Lung microvascular endothelial cell (primary cell): ENCODE measurements around the gene TYRO3. TPM values are rescaled to one million over a fixed set of nuclear protein-coding genes. Genes with fewer than 3 reads are reported as not detected.
A peak's percentile ranks its signal among the peaks of the same experiment; 100 is the strongest.
"Not testable (repeated sequence)": the region's sequence is repeated elsewhere in the genome, so short reads cannot be mapped to it uniquely, and the experiment has no call there.

Experiments used
- DNase-seq, 2 donors: peaks; one replicate each; pipeline versions ENCODE4 v3.0.0 to v3.0.0-alpha.2; 2010; ENCODE audit warnings: low read depth in 2 of 2
- total RNA-seq: library from RNA; depleted of rRNA; stranded (reverse); fragments of >200 nt; gene quantifications from 2 replicates; pipeline ENCODE4 v1.2.1, GENCODE V29; 2014

The TYRO3 gene
- total RNA-seq, 1 donor from 2014 or later: 1.6 TPM

- no peak for DNase-seq
Observed at GRCh38 chr15:41573396-41573795, 14.4 kb downstream of the TYRO3 start.

GRCh38 chr15:41574158-41574557 lies 15.1 kb downstream of the TYRO3 start:
- DNase-seq: no peak

- DNase-seq: no peak
Observed at GRCh38 chr15:41575282-41575681, 16.3 kb downstream of the TYRO3 start.

DNA sequence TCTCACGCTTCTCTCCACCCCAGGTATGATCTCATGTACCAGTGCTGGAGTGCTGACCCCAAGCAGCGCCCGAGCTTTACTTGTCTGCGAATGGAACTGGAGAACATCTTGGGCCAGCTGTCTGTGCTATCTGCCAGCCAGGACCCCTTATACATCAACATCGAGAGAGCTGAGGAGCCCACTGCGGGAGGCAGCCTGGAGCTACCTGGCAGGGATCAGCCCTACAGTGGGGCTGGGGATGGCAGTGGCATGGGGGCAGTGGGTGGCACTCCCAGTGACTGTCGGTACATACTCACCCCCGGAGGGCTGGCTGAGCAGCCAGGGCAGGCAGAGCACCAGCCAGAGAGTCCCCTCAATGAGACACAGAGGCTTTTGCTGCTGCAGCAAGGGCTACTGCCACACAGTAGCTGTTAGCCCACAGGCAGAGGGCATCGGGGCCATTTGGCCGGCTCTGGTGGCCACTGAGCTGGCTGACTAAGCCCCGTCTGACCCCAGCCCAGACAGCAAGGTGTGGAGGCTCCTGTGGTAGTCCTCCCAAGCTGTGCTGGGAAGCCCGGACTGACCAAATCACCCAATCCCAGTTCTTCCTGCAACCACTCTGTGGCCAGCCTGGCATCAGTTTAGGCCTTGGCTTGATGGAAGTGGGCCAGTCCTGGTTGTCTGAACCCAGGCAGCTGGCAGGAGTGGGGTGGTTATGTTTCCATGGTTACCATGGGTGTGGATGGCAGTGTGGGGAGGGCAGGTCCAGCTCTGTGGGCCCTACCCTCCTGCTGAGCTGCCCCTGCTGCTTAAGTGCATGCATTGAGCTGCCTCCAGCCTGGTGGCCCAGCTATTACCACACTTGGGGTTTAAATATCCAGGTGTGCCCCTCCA lies 19.1 kb downstream of the TYRO3 start:
- no peak for DNase-seq

- no peak for DNase-seq
Observed at GRCh38 chr15:41578736-41579383, 19.8 kb downstream of the TYRO3 start.

- DNase-seq: no peak
Observed at GRCh38 chr15:41581110-41581509, 22.1 kb downstream of the TYRO3 start.

- DNase-seq: no peak
Observed at GRCh38 chr15:41583795-41584194, 24.8 kb downstream of the TYRO3 start.

DNA sequence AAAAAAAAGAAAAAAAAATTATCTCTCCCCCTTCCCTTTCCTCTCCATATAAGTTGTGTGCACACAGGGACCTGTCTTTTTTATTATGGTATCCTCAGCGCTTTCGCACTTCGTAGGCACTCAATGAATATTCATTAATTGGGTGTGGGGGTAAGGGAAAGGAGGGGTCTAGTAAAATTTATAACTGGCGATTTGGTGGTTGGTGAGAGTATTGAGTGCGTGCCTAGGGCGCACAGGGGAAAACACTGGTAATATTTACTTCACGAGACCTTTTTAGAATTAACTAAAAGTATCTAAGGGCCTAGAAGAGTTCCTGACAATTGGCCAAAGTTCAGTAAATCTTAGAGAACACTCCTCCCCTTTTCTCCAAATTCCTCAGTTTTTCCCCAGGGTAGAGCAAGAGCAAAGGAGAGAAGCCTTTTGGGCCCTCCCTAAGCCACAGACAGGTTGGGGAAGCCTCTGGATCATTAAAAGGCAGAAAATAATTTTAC lies 25.7 kb downstream of the TYRO3 start:
- DNase-seq: no peak

DNA sequence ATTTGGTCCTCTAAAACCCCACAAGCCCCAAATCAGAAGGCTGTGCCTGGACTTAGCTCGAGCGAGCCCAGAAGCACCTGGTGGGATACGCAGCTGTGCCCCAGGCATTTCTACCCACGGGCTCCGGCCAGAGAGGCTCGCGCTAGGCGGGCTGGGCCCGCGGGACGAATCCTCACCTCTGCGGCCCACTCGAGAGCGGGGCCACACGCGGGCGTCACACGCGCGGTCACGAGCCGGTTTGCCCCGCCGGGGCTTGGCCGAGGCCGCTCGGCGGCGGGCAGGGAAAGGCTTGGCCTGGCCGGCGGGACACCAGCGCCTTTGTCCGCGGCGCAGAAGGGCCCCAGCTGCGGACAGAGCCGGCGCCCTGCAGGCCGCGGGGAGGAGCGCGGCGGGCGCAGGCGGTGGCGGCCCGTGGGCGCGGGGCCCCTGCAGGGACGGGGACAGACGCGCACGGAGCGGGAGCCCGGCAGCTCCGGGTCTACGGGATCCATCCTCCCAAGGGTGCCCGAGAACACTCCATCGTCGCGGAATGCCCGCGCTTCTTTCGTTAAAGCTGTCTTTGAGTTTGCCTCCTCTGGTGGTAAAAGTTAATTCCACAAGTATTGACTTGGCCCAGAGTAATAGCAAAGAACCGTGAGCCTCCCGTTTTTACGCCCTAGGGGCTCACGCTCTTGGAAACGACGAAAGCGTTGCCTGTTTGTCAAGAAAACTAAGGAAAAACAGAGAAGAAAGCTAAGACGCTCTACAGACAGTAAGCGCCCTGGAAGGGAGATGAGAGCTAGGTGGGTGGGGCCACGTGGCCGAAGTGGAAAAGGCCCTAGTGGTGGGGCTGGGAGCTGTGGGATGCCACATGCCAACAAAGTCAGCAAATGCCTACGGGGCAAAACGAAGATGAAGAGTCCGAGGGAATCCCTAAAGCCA lies 26.4 kb downstream of the TYRO3 start:
- DNase-seq: peak; percentile 54 to 55

- not testable (repeated sequence) for DNase-seq
Observed at GRCh38 chr15:41586531-41587282, 27.7 kb downstream of the TYRO3 start.

GRCh38 chr15:41589018-41589417 lies 30.0 kb downstream of the TYRO3 start:
- not testable (repeated sequence) for DNase-seq

GRCh38 chr15:41589571-41589970 lies 30.6 kb downstream of the TYRO3 start:
- not testable (repeated sequence) for DNase-seq

- not testable (repeated sequence) for DNase-seq
Observed at GRCh38 chr15:41591217-41591616, 32.2 kb downstream of the TYRO3 start.

- DNase-seq: not testable (repeated sequence)
Observed at GRCh38 chr15:41592718-41593117, 33.7 kb downstream of the TYRO3 start.

GRCh38 chr15:41594801-41595746 lies 36.1 kb downstream of the TYRO3 start:
- no peak for DNase-seq

DNA sequence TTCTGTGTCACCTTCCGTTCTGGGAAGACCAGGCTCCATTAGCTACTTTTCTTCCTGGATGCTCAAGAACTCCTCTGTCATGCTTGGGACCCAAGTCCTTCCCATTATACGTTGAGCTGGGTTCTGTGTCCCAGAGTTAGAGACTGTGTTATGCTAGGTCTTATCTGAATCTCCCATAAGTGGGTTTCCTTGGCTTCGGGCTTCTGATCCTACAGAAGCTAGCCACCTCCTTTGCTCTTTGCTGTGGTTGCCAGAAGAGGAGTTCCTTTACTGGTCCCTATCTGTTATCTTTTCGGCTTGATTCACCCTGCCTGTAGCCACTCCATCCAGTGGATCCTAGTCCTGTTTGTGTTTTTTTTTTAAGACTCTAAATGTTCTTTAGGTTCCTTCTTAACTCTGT lies 38.0 kb downstream of the TYRO3 start:
- no peak for DNase-seq

GRCh38 chr15:41597787-41598186 lies 38.8 kb downstream of the TYRO3 start:
- no peak for DNase-seq

GRCh38 chr15:41599061-41599460 lies 40.0 kb downstream of the TYRO3 start:
- no peak for DNase-seq

GRCh38 chr15:41603411-41603935 lies 44.5 kb downstream of the TYRO3 start:
- DNase-seq: no peak
